Glutamatergic neuron (in vitro differentiated cells): ENCODE data around the gene MARK4. TPM values are rescaled to one million over a fixed set of nuclear protein-coding genes. Genes with fewer than 3 reads are reported as not detected.

Experiments
- DNase-seq: peaks from one replicate; pipeline ENCODE4 v3.0.0; 2022
- H3K27ac Mint-ChIP-seq: one replicate; pipeline ENCODE4 v1.8.0; 2020; ENCODE audit warnings: mild to moderate bottlenecking, mixed read lengths, inconsistent platforms; ENCODE audit not compliant: unreplicated experiment
- H3K27me3 Mint-ChIP-seq: one replicate; pipeline ENCODE4 v1.8.0; 2020; ENCODE audit warnings: mild to moderate bottlenecking, moderate library complexity, mixed read lengths, inconsistent platforms; ENCODE audit not compliant: unreplicated experiment
- H3K36me3 Mint-ChIP-seq: one replicate; pipeline ENCODE4 v1.8.0; 2020; ENCODE audit warnings: mild to moderate bottlenecking, mixed read lengths, inconsistent platforms; ENCODE audit not compliant: unreplicated experiment
- H3K4me1 Mint-ChIP-seq: one replicate; pipeline ENCODE4 v1.8.0; 2020; ENCODE audit warnings: mild to moderate bottlenecking, low read depth, mixed read lengths, inconsistent platforms; ENCODE audit not compliant: unreplicated experiment
- H3K4me3 Mint-ChIP-seq: one replicate; pipeline ENCODE4 v1.8.0; 2020; ENCODE audit warnings: mild to moderate bottlenecking, mixed read lengths, inconsistent platforms; ENCODE audit not compliant: unreplicated experiment
- H3K9me3 Mint-ChIP-seq: one replicate; pipeline ENCODE4 v1.8.0; 2020; ENCODE audit warnings: mild to moderate bottlenecking, moderate library complexity, mixed read lengths, inconsistent platforms; ENCODE audit not compliant: unreplicated experiment
- CTCF ChIP-seq: fragments of 200-600 bp; sonication (generic); IDR thresholded peaks from one replicate; pipeline ENCODE4 v1.5.0; 2021; ENCODE audit not compliant: partially characterized antibody, unreplicated experiment
- total RNA-seq: library from RNA; stranded (reverse); fragmentation: NEBNext Ultra II Directional; extraction: Animal tissue kit (Norgen Biotek cat#: 25700); gene quantifications from one replicate; pipeline ENCODE4 v1.2.1, GENCODE V29; 2021; ENCODE audit not compliant: unreplicated experiment

MARK4 gene
- total RNA-seq, 1 donor from 2014 or later: 110 TPM

GRCh38 chr19:45304141-45304926, 53.3 kb downstream of the MARK4 start:
- no peak for DNase-seq
- H3K27me3 Mint-ChIP-seq: peaks cover 13% of the 10 kb centered on the region
- H3K36me3 Mint-ChIP-seq: no peaks in the 10 kb centered on the region
- no peak overlapping the region for H3K27ac Mint-ChIP-seq
- no peaks in the 10 kb centered on the region for H3K4me1 Mint-ChIP-seq
- H3K4me3 Mint-ChIP-seq: no peak overlapping the region
- peaks cover 14% of the 10 kb centered on the region for H3K9me3 Mint-ChIP-seq
- TF ChIP-seq CTCF: no peak

- Mint-ChIP-seq H3K9me3 (peaks cover 12% of the 10 kb centered on the region), H3K27ac (no peak overlapping the region), H3K27me3 (peaks cover 11% of the 10 kb centered on the region), H3K4me1 (no peaks in the 10 kb centered on the region), H3K36me3 (no peaks in the 10 kb centered on the region), H3K4me3 (no peak overlapping the region)
- no peak for TF ChIP-seq CTCF
- no peak for DNase-seq
These were observed 53.9 kb downstream of the MARK4 start for GRCh38 chr19:45305007-45305406.

GRCh38 chr19:45305421-45305820, 54.4 kb downstream of the MARK4 start:
- no peak for DNase-seq

GRCh38 chr19:45306040-45306439, 55.0 kb downstream of the MARK4 start:
- DNase-seq: no peak
- H3K4me1 Mint-ChIP-seq: no peaks in the 10 kb centered on the region
- H3K27me3 Mint-ChIP-seq: peaks cover 10% of the 10 kb centered on the region
- H3K9me3 Mint-ChIP-seq: peaks cover 12% of the 10 kb centered on the region
- no peak for TF ChIP-seq CTCF
- H3K4me3 Mint-ChIP-seq: no peak overlapping the region
- H3K36me3 Mint-ChIP-seq: no peaks in the 10 kb centered on the region
- no peak overlapping the region for H3K27ac Mint-ChIP-seq

More at GRCh38 chr19:45305421-45305820, 54.4 kb downstream of the MARK4 start:
- H3K27me3 Mint-ChIP-seq: peaks cover 10% of the 10 kb centered on the region
- H3K4me1 Mint-ChIP-seq: no peaks in the 10 kb centered on the region
- no peak for TF ChIP-seq CTCF
- no peaks in the 10 kb centered on the region for H3K36me3 Mint-ChIP-seq
- peaks cover 12% of the 10 kb centered on the region for H3K9me3 Mint-ChIP-seq
- no peak overlapping the region for H3K4me3 Mint-ChIP-seq
- no peak overlapping the region for H3K27ac Mint-ChIP-seq

GRCh38 chr19:45306518-45307027, 55.5 kb downstream of the MARK4 start:
- Mint-ChIP-seq H3K4me3 (no peak overlapping the region), H3K36me3 (no peaks in the 10 kb centered on the region), H3K27me3 (peaks cover 13% of the 10 kb centered on the region), H3K27ac (no peak overlapping the region), H3K9me3 (peaks cover 12% of the 10 kb centered on the region), H3K4me1 (peaks cover 2% of the 10 kb centered on the region)
- no peak for DNase-seq
- no peak for TF ChIP-seq CTCF
